BLaER1 treated with 17β-estradiol and CSF1 and Interleukin-3, amounts not matched to agents 10 nM and 100 nM (cell line): Measurements from ENCODE around the gene ZNF529.

Experiments
- H3K27ac ChIP-seq, 11 experiments: shearing (Covaris generic); formaldehyde crosslinking; 2 replicates each; pipeline ENCODE4 v1.8.1; 2022
- H3K27me3 ChIP-seq, 11 experiments: shearing (Covaris generic); formaldehyde crosslinking; 2 replicates each; pipeline ENCODE4 v1.8.1; 2022
- H3K36me3 ChIP-seq, 11 experiments: shearing (Covaris generic); formaldehyde crosslinking; 2 replicates each; pipeline ENCODE4 v1.8.1; 2022
- H3K4me1 ChIP-seq, 10 experiments: shearing (Covaris generic); formaldehyde crosslinking; 2 replicates each; pipeline ENCODE4 v1.8.1; 2022
- H3K4me2 ChIP-seq, 11 experiments: shearing (Covaris generic); formaldehyde crosslinking; 2 replicates each; pipeline ENCODE4 v1.8.1; 2022
- H3K4me3 ChIP-seq, 10 experiments: shearing (Covaris generic); formaldehyde crosslinking; 2 replicates each; pipeline ENCODE4 v1.8.1; 2022
- H3K9ac ChIP-seq, 11 experiments: shearing (Covaris generic); formaldehyde crosslinking; 2 replicates each; pipeline ENCODE4 v1.8.1; 2022
- H3K9me3 ChIP-seq, 11 experiments: shearing (Covaris generic); formaldehyde crosslinking; replicated peaks in 1 of 11; 2 replicates each; pipeline ENCODE4 v1.8.1; 2022
- H4K20me1 ChIP-seq, 11 experiments: shearing (Covaris generic); formaldehyde crosslinking; 2 replicates each; pipeline ENCODE4 v1.8.1; 2022
- Cebpa-rat ChIP-seq, 11 experiments: shearing (Covaris generic); IDR thresholded peaks; 2 replicates each; pipeline ENCODE4 v1.8.1; 2022

ZNF529 gene

DNA sequence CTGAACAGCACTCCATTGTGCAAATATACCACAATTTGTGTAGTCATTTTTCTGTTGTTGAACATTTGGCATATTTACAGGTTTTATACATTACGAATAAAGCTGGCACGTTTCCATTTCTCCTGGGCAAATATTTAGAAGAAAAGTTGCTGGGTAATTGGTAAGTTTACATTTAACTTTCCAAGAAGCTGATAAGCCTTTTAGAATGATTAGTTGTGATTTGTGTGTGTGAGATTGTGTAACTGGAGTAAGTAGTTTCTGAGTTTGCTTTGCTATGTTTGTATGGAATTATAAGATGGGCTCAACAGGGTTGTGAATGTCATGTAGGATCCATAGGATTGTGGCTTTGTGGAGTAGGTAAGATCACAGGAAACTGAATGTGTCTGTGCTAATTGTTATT is 1.6 kb upstream of the ZNF529 start:
- Histone ChIP-seq H3K4me3 (peak overlapping the region; percentile 75 to 91 (median 82); a peak in 17 of 20 replicates), H4K20me1 (peaks cover 0 to 8% (median 0%) of the 10 kb centered on the region in 11 experiments; a peak in 2 of 22 replicates), H3K4me1 (peaks cover 15 to 25% (median 23%) of the 10 kb centered on the region in 10 experiments; a peak in 19 of 20 replicates), H3K9me3 (peaks cover 53 to 80% (median 67%) of the 10 kb centered on the region in 11 experiments), H3K27me3 (no peaks in the 10 kb centered on the region), H3K27ac (peak overlapping the region in 1 of 11 experiments; percentile 97; a peak in 1 of 22 replicates), H3K4me2 (peak overlapping the region; percentile 84 to 99 (median 92)), H3K9ac (peak overlapping the region in 3 of 11 experiments; percentile 92 to 96 (median 96); a peak in 4 of 22 replicates), H3K36me3 (peaks cover 57 to 76% (median 70%) of the 10 kb centered on the region in 11 experiments)
- no peak for TF ChIP-seq Cebpa-rat (IDR thresholded peaks at IDR 0.05)

DNA sequence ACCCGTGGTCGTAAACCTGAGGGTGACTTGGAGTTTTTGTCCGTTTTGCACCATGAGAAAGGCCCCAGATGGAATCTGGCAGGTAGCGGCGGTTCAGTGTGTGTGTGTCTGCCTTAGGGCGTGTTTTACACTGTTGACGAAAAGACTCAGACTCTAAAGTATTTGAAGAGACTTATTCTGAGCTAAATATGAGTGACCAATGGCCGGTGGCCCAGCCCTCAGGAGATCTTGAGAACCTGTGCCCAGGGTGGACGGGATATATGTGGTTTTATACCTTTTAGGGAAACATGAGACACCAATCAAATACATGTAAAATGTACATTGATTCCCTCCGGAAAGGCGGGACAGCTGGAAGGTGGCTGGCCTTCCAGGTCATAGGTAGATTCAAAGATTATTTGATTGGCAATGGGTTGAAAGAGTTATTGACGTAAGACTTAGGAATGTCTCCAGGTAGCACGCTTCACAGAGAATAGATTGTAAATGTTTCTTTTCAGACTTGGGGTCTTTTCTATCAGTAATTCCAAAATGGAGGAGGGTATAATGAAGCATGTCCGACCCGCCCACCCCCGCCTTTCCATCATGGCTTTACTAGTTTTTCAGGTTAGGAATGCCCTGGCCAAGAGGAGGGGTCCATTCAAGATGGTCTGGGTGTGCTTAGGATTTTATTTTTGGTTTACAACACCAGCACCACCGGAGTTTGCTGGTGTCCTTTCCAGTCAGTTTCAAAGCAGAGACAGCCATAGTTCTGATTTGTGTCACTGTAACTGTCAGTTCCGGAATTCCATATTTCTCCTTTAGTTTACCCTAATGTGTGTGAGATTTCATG is 1.0 kb upstream of the ZNF529 start:
- Histone ChIP-seq H4K20me1 (peaks cover 0 to 8% (median 0%) of the 10 kb centered on the region in 11 experiments; a peak in 2 of 22 replicates), H3K27me3 (no peaks in the 10 kb centered on the region), H3K4me3 (peak overlapping the region; percentile 75 to 91 (median 82)), H3K36me3 (peaks cover 57 to 76% (median 70%) of the 10 kb centered on the region in 11 experiments), H3K27ac (peak overlapping the region; percentile 84 to 97 (median 91)), H3K9me3 (peaks cover 53 to 80% (median 67%) of the 10 kb centered on the region in 11 experiments), H3K9ac (peak overlapping the region; percentile 87 to 97 (median 92)), H3K4me1 (peaks cover 15 to 25% (median 23%) of the 10 kb centered on the region in 10 experiments; a peak in 19 of 20 replicates), H3K4me2 (peak overlapping the region; percentile 84 to 99 (median 92))
- TF ChIP-seq Cebpa-rat (IDR thresholded peaks at IDR 0.05), result no peak

GRCh38 chr19:36572593-36573019 is 486 bp downstream of the ZNF529 start:
- H3K9me3 ChIP-seq, result peaks cover 53 to 80% (median 67%) of the 10 kb centered on the region in 11 experiments
- H3K36me3 ChIP-seq, result peaks cover 57 to 76% (median 70%) of the 10 kb centered on the region in 11 experiments
- peaks cover 15 to 25% (median 23%) of the 10 kb centered on the region in 10 experiments; a peak in 19 of 20 replicates for H3K4me1 ChIP-seq
- peaks cover 0 to 8% (median 0%) of the 10 kb centered on the region in 11 experiments; a peak in 2 of 22 replicates for H4K20me1 ChIP-seq
- peak overlapping the region; percentile 84 to 97 (median 91) for H3K27ac ChIP-seq
- TF ChIP-seq Cebpa-rat (IDR thresholded peaks at IDR 0.05), result no peak
- peak overlapping the region; percentile 75 to 91 (median 82) for H3K4me3 ChIP-seq
- peak overlapping the region; percentile 87 to 97 (median 92) for H3K9ac ChIP-seq
- peak overlapping the region; percentile 84 to 96 (median 93) for H3K4me2 ChIP-seq
- H3K27me3 ChIP-seq, result no peaks in the 10 kb centered on the region

- H3K36me3 ChIP-seq, result peaks cover 98 to 100% (median 100%) of the 10 kb centered on the region in 11 experiments
- H3K27me3 ChIP-seq, result no peaks in the 10 kb centered on the region
- H3K4me2 ChIP-seq, result no peak overlapping the region
- H3K4me3 ChIP-seq, result peak overlapping the region in 4 of 10 experiments; percentile 3 to 29 (median 10); a peak in 1 of 20 replicates
- no peak for TF ChIP-seq Cebpa-rat (IDR thresholded peaks at IDR 0.05)
- no peaks in the 10 kb centered on the region for H3K4me1 ChIP-seq
- no peak overlapping the region for H3K27ac ChIP-seq
- no peaks in the 10 kb centered on the region; a peak in 2 of 22 replicates for H4K20me1 ChIP-seq
- H3K9ac ChIP-seq, result no peak overlapping the region
- peaks cover 99 to 100% (median 100%) of the 10 kb centered on the region in 11 experiments for H3K9me3 ChIP-seq
Measured at GRCh38 chr19:36564391-36564790, 8.7 kb downstream of the ZNF529 start.

DNA sequence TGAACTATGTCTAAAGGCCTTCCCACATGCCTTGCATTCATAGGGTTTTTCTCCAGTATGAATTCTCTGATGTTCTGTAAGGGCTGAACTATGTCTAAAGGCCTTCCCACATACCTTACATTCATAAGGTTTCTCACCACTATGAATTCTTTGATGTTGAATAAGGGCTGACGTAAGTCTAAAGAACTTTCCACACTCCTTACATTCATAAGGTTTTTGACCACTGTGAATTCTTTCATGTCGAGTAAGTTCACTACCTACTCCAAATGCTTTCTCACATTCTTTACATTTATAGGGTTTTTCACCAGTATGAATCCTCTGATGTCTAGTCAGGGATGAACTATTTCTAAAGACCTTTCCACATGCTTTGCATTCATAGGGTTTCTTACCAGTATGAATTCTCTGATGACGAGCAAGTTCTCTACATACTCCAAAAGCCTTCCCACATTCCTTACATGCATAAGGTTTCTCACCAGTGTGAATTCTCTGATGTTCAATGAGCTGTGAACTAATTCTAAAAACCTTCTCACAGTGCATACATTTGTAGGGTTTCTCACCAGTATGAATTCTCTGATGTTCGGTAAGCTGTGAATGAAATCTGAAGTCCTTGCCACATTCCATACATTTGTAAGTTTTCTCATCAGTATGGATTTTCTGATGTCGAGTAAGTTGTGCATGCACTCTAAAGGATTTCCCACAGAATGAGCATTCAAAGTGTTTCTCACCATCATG is 25.9 kb downstream of the ZNF529 start:
- Histone ChIP-seq H3K4me1 (no peaks in the 10 kb centered on the region), H3K4me2 (no peak overlapping the region), H3K27ac (no peak overlapping the region), H3K4me3 (peak overlapping the region in 7 of 10 experiments; percentile 4 to 49 (median 19); a peak in 8 of 20 replicates), H3K27me3 (no peaks in the 10 kb centered on the region; a peak in 1 of 22 replicates), H3K9ac (no peak overlapping the region), H3K36me3 (peaks cover 97 to 100% (median 99%) of the 10 kb centered on the region in 11 experiments), H3K9me3 (peaks cover 100% of the 10 kb centered on the region in 11 experiments), H4K20me1 (no peaks in the 10 kb centered on the region)
- no peak for TF ChIP-seq Cebpa-rat (IDR thresholded peaks at IDR 0.05)

GRCh38 chr19:36528921-36529518 is 44.1 kb downstream of the ZNF529 start:
- Histone ChIP-seq H3K27me3 (no peaks in the 10 kb centered on the region), H4K20me1 (no peaks in the 10 kb centered on the region; a peak in 1 of 22 replicates), H3K4me2 (peak overlapping the region; percentile 69 to 96 (median 87)), H3K9ac (peak overlapping the region; percentile 86 to 95 (median 90)), H3K9me3 (peaks cover 66 to 80% (median 72%) of the 10 kb centered on the region in 11 experiments), H3K4me1 (peaks cover 12 to 20% (median 16%) of the 10 kb centered on the region in 10 experiments; a peak in 18 of 20 replicates), H3K4me3 (peak overlapping the region; percentile 68 to 86 (median 78)), H3K36me3 (peaks cover 37 to 68% (median 56%) of the 10 kb centered on the region in 11 experiments), H3K27ac (peak overlapping the region; percentile 81 to 97 (median 94))
- no peak for TF ChIP-seq Cebpa-rat (IDR thresholded peaks at IDR 0.05)

GRCh38 chr19:36528194-36528920 is 44.7 kb downstream of the ZNF529 start, which contains the start of gene ZNF260:
Gene ZNF260 (minus strand): TSS chr19:36528271. CDS start chr19:36515238, 13,033 bp downstream.
- H3K4me1 ChIP-seq, result peaks cover 12 to 20% (median 16%) of the 10 kb centered on the region in 10 experiments; a peak in 18 of 20 replicates
- peak within 1 kb of the TSS; percentile 81 to 97 (median 94) for H3K27ac ChIP-seq
- H3K4me3 ChIP-seq, result peak within 1 kb of the TSS; percentile 68 to 86 (median 78)
- no peak for TF ChIP-seq Cebpa-rat (IDR thresholded peaks at IDR 0.05)
- no peaks in the 10 kb centered on the region; a peak in 1 of 22 replicates for H4K20me1 ChIP-seq
- H3K27me3 ChIP-seq, result no peaks in the 10 kb centered on the region
- H3K36me3 ChIP-seq, result peaks cover 43 to 68% (median 56%) of the 10 kb centered on the region in 11 experiments
- H3K9ac ChIP-seq, result peak within 1 kb of the TSS; percentile 86 to 95 (median 90)
- H3K9me3 ChIP-seq, result peaks cover 66 to 80% (median 72%) of the 10 kb centered on the region in 11 experiments
- H3K4me2 ChIP-seq, result peak within 1 kb of the TSS; percentile 69 to 96 (median 87)
